ENCODE data around the gene ZNF418. TPM values are rescaled to one million over a fixed set of nuclear protein-coding genes. Genes with fewer than 3 reads are reported as not detected.
A peak's percentile ranks its signal among the peaks of the same experiment; 100 is the strongest.

ZNF418 gene
- total RNA-seq, 4 donors from 2014 or later = 2.1 to 6.1 (median 3.3) TPM

DNA sequence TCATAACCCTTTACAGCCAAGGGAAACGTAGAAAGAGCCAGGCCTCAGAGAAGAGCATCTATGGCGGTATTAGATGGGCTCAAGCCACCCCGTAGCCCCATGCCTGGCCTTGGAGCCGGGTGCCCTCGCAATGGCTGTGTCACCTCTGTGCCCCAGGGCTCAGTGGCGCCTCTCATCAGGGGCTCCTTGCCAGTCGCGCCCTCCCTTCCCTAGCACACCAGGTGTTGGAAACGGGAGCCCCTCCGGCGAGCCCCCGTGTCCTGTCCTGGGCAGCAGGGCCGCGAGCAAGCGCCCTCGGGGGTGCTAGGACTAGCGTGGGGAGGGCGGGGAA lies 11.9 kb upstream of the ZNF418 start:
- H3K36me3 ChIP-seq = peaks cover 0 to 41% (median 12%) of the 10 kb centered on the region in 3 donors
- WGBS, 2 donors = 1 to 3% methylated on average over 11 to 16 of the region's 18 CpGs

DNA sequence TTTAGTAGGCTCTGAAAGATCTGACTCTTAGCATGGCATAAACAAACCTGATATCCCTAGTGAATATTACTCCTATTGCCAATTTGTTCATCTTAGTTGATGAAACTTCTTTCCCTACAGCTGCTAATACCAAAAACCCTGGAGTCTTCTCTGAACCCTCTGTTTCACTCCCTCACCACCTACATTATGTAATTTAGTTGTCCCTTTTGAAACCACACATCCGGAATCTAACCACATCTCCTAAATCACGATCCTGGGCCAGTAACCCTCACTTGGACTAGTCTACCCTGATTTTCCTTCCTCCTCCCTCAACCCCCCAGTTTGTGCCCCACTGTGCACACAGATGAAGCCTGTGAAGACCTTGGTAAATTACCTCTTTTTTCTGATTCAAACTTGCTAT lies 11.1 kb upstream of the ZNF418 start:
- 61 to 77% methylated on average over 2 of the region's 2 CpGs for WGBS, 2 donors
- peaks cover 0 to 88% (median 11%) of the 10 kb centered on the region in 4 donors for H3K9me3 ChIP-seq

More for the DNA sequence above, 11.9 kb upstream of the ZNF418 start:
- H3K9me3 ChIP-seq = peaks cover 0 to 87% (median 9%) of the 10 kb centered on the region in 4 donors
- H3K4me1 ChIP-seq = peaks cover 0 to 11% (median 4%) of the 10 kb centered on the region in 4 donors
- no peaks in the 10 kb centered on the region for H3K27me3 ChIP-seq
- DNase-seq (ENCODE audit: low spot score in 2 of 2) = no peak
- peak overlapping the region; percentile 45 to 70 (median 66) for H3K4me3 ChIP-seq
- peak overlapping the region in 3 of 4 donors; percentile 76 to 82 (median 78) for H3K27ac ChIP-seq
- no peak for TF ChIP-seq POLR2A (IDR thresholded peaks at IDR 0.05)
- TF ChIP-seq EP300 (IDR thresholded peaks at IDR 0.05) = no peak
- no peak for TF ChIP-seq CTCF (IDR thresholded peaks at IDR 0.05)

DNA sequence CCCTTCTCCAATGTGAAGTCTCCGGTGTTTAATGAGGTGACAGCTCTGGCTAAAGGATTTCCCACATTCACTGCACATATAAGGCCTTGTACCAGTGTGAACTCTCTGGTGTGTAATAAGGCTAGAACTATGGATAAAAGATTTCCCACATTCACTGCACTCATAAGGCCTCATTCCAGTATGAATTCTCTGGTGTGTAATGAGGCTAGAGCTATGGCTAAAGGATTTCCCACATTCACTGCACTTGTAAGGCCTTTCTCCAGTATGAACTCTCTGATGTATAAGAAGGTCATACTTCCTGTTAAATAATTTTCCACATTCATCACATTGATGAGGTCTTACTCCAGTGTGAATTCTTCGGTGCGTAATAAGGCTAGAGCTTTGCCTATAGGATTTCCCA lies 6.4 kb upstream of the ZNF418 start:
- no peak overlapping the region for H3K4me3 ChIP-seq
- H3K27me3 ChIP-seq = no peaks in the 10 kb centered on the region
- H3K4me1 ChIP-seq = peaks cover 0 to 7% (median 2%) of the 10 kb centered on the region in 4 donors
- WGBS, 2 donors = 95 to 98% methylated on average over 3 of the region's 3 CpGs
- no peak overlapping the region for H3K27ac ChIP-seq
- H3K9me3 ChIP-seq = peaks cover 0 to 100% (median 31%) of the 10 kb centered on the region in 4 donors
- no peak for DNase-seq (ENCODE audit: low spot score in 2 of 2)
- no peak for TF ChIP-seq POLR2A (IDR thresholded peaks at IDR 0.05)
- no peak for TF ChIP-seq CTCF (IDR thresholded peaks at IDR 0.05)
- no peak for TF ChIP-seq EP300 (IDR thresholded peaks at IDR 0.05)
- peaks cover 0 to 94% (median 19%) of the 10 kb centered on the region in 3 donors for H3K36me3 ChIP-seq

More for the DNA sequence above, 11.1 kb upstream of the ZNF418 start:
- peaks cover 0 to 48% (median 19%) of the 10 kb centered on the region in 3 donors for H3K36me3 ChIP-seq
- no peaks in the 10 kb centered on the region for H3K27me3 ChIP-seq
- TF ChIP-seq POLR2A (IDR thresholded peaks at IDR 0.05) (no peak), CTCF (IDR thresholded peaks at IDR 0.05) (no peak), EP300 (IDR thresholded peaks at IDR 0.05) (no peak)
- H3K27ac ChIP-seq = no peak overlapping the region
- peaks cover 0 to 11% (median 4%) of the 10 kb centered on the region in 4 donors for H3K4me1 ChIP-seq
- no peak for DNase-seq (ENCODE audit: low spot score in 2 of 2)
- H3K4me3 ChIP-seq = peak overlapping the region in 2 of 4 donors; percentile 69 to 70

- Histone ChIP-seq H3K9me3 (peaks cover 0 to 100% (median 29%) of the 10 kb centered on the region in 4 donors), H3K4me3 (peak overlapping the region in 2 of 4 donors; percentile 54 to 64), H3K27ac (peak overlapping the region in 1 of 4 donors; percentile 75), H3K27me3 (no peaks in the 10 kb centered on the region), H3K36me3 (peaks cover 0 to 78% (median 0%) of the 10 kb centered on the region in 3 donors), H3K4me1 (peaks cover 0 to 7% (median 0%) of the 10 kb centered on the region in 4 donors)
- DNase-seq (ENCODE audit: low spot score in 2 of 2) = no peak
- 61 to 68% methylated on average over 12 of the region's 12 CpGs for WGBS, 2 donors
- TF ChIP-seq CTCF (IDR thresholded peaks at IDR 0.05) = no peak
- TF ChIP-seq POLR2A (IDR thresholded peaks at IDR 0.05) = no peak
These were observed 529 bp upstream of the ZNF418 start for GRCh38 chr19:57935731-57936130.

DNA sequence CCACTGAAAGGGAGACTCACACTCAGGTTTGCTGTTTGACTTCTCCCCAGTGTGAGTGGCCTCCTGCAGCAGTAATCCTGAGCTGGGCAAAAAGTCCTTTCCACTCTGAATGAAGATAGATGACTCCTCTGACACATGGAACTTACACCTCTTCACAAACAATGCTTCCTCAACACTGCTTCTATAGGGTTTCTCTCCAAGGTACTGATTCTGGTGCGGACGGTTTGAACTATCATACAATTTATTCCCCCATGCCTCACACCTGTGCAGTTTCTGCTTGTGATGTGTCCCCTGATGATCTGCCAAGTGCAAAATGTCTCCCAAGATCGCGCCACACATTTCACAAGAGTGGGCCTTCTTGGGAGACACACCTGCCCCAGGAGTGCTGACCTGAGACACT lies 7.6 kb downstream of the ZNF418 start:
- no peaks in the 10 kb centered on the region for H3K4me1 ChIP-seq
- H3K36me3 ChIP-seq = peaks cover 0 to 99% (median 0%) of the 10 kb centered on the region in 3 donors
- H3K27ac ChIP-seq = no peak overlapping the region
- no peak for DNase-seq (ENCODE audit: low spot score in 2 of 2)
- 98 to 99% methylated on average over 4 of the region's 4 CpGs for WGBS, 2 donors
- H3K9me3 ChIP-seq = peaks cover 0 to 98% (median 36%) of the 10 kb centered on the region in 4 donors
- TF ChIP-seq POLR2A (IDR thresholded peaks at IDR 0.05) (no peak), EP300 (IDR thresholded peaks at IDR 0.05) (no peak), CTCF (IDR thresholded peaks at IDR 0.05) (no peak)
- H3K4me3 ChIP-seq = no peak overlapping the region
- no peaks in the 10 kb centered on the region for H3K27me3 ChIP-seq
